SU-DHL-6 (cell line): ENCODE results near the gene RNF212B.
A peak's percentile ranks its signal among the peaks of the same experiment; 100 is the strongest.
"Not testable (repeated sequence)": the region's sequence is repeated elsewhere in the genome, so short reads cannot be mapped to it uniquely, and the experiment has no call there.

Source experiments
- H2AFZ ChIP-seq: fragments of 200-600 bp; sonication (generic); 2 replicates; pipeline ENCODE4 v1.6.1; 2014; ENCODE audit warnings: low read depth, mild to moderate bottlenecking, moderate library complexity, mixed read lengths, antibody characterized with exemption, low read length; ENCODE audit not compliant: severe bottlenecking
- H3F3A ChIP-seq: fragments of 200-600 bp; shearing (Covaris generic); 2 replicates; pipeline ENCODE4 v1.6.0; 2016; ENCODE audit warnings: antibody characterized with exemption, mild to moderate bottlenecking; ENCODE audit not compliant: insufficient read depth
- H3K27ac ChIP-seq: fragments of 200-600 bp; sonication (generic); 2 replicates; pipeline ENCODE4 v1.5.1; 2016; ENCODE audit warnings: low read depth, mild to moderate bottlenecking, low read length, moderate library complexity, mixed read lengths
- H3K27me3 ChIP-seq: fragments of 200-600 bp; sonication (generic), shearing (Covaris generic); 2 replicates; pipeline ENCODE4 v1.6.0; 2014; ENCODE audit warnings: mild to moderate bottlenecking, low read length
- H3K36me3 ChIP-seq: fragments of 200-600 bp; sonication (generic); 2 replicates; pipeline ENCODE4 v1.6.1; 2014; ENCODE audit warnings: mild to moderate bottlenecking, low read length, mixed read lengths
- H3K4me2 ChIP-seq: fragments of 300-600, 200-600 bp; shearing (Covaris generic), sonication (generic); 2 replicates; pipeline ENCODE4 v1.6.0; 2014; ENCODE audit warnings: low read length, low read depth, mild to moderate bottlenecking; ENCODE audit not compliant: poor library complexity, severe bottlenecking
- H3K4me3 ChIP-seq: fragments of 200-600 bp; sonication (generic); 2 replicates; pipeline ENCODE4 v1.5.1; 2014; ENCODE audit warnings: antibody characterized with exemption, low read length, mild to moderate bottlenecking, mixed read lengths; ENCODE audit not compliant: insufficient read depth, poor library complexity, severe bottlenecking
- H3K79me2 ChIP-seq: fragments of 200-600 bp; sonication (generic); 2 replicates; pipeline ENCODE4 v1.6.1; 2014; ENCODE audit warnings: mild to moderate bottlenecking, low read length, moderate library complexity; ENCODE audit not compliant: insufficient read depth
- H3K9ac ChIP-seq: fragments of 200-600 bp; sonication (generic); 2 replicates; pipeline ENCODE4 v1.7.0; 2014; ENCODE audit warnings: mild to moderate bottlenecking, low read length
- H3K9me2 ChIP-seq: fragments of 200-600 bp; sonication (generic); replicated peaks from 2 replicates; pipeline ENCODE4 v1.6.1; 2014; ENCODE audit warnings: low read length; ENCODE audit not compliant: insufficient read depth
- H3K9me3 ChIP-seq: fragments of 200-600 bp; sonication (generic); 2 replicates; pipeline ENCODE4 v1.6.1; 2014; ENCODE audit warnings: low read length, mixed read lengths; ENCODE audit not compliant: insufficient read depth
- H4K20me1 ChIP-seq: fragments of 200-600 bp; sonication (generic); 2 replicates; pipeline ENCODE4 v1.6.1; 2014; ENCODE audit warnings: low read depth, mild to moderate bottlenecking, antibody characterized with exemption, low read length, moderate library complexity, mixed read lengths
- EZH2phosphoT487 ChIP-seq: fragments of 200-600 bp; sonication (generic), shearing (Covaris generic); conservative IDR thresholded peaks from 2 replicates; pipeline ENCODE4 v1.6.1; 2018; ENCODE audit warnings: mild to moderate bottlenecking, antibody characterized with exemption, low read length, moderate library complexity, mixed read lengths
- TF ChIP-seq, protein P1 (sequence below): fragments of 200-600 bp; sonication (generic); IDR thresholded peaks from one replicate; pipeline ENCODE4 v1.5.1; 2017; ENCODE audit warnings: antibody characterized with exemption, mild to moderate bottlenecking, low read length, moderate library complexity; ENCODE audit not compliant: insufficient read depth, poor library complexity, severe bottlenecking

Gene RNF212B

DNA sequence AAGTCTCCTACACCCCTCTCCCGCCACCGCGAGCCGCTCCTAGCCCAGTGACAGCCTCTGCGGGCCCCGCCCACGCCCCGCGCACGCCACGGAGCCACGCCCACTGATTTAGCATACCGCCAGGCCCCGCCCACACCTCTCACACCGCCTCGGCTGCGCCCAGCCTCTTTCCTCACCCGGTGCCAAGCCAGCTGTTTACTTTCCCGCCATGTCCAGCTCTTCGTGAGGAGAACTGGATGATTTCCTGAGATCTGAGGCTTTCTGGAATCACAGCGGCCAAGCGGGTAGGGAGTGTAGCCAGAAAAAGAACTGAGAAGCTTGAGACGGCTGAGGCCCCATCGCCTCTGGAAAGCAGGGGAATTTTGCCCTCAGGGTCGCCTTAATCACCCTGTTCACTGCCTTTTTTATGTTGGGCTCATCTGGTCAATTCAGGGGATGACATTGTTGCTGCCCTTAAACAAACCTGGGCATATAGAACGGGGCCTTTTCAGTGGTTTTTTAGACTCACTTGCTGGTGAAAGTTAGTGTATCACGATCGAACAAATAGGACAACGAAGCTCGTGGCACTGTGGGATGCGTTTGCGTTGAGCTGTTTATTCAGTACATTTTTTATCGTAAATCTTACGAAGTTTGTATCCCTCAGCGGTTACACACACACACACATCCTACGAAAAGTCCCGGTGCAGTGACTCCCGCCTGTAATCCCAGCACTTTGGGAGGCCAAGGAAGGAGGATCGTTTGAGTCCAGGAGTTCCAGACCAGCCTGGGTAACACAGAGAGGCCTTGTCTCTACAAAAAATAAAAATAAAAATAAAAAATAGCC lies at the start of gene RNF212B:
TSS of gene RNF212B (plus strand) at position 165 of the 823 bp plus-strand sequence. CDS start 2,410 bp downstream, outside the sequence.
- Histone ChIP-seq H3K9me2 (no peaks in the 10 kb centered on the region), H2AFZ (no peak within 1 kb of the TSS), H3K9ac (no peak within 1 kb of the TSS), H3K36me3 (no peaks in the 10 kb centered on the region), H3K9me3 (no peaks in the 10 kb centered on the region), H3K27ac (no peak within 1 kb of the TSS), H3F3A (no peaks in the 10 kb centered on the region), H3K27me3 (no peaks in the 10 kb centered on the region), H3K79me2 (no peaks in the 10 kb centered on the region), H4K20me1 (no peaks in the 10 kb centered on the region), H3K4me3 (no peak within 1 kb of the TSS), H3K4me2 (peak within 1 kb of the TSS; percentile 26)
- TF ChIP-seq, protein P1, sequence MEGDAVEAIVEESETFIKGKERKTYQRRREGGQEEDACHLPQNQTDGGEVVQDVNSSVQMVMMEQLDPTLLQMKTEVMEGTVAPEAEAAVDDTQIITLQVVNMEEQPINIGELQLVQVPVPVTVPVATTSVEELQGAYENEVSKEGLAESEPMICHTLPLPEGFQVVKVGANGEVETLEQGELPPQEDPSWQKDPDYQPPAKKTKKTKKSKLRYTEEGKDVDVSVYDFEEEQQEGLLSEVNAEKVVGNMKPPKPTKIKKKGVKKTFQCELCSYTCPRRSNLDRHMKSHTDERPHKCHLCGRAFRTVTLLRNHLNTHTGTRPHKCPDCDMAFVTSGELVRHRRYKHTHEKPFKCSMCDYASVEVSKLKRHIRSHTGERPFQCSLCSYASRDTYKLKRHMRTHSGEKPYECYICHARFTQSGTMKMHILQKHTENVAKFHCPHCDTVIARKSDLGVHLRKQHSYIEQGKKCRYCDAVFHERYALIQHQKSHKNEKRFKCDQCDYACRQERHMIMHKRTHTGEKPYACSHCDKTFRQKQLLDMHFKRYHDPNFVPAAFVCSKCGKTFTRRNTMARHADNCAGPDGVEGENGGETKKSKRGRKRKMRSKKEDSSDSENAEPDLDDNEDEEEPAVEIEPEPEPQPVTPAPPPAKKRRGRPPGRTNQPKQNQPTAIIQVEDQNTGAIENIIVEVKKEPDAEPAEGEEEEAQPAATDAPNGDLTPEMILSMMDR = no peak
- TF ChIP-seq EZH2phosphoT487 = no peak

DNA sequence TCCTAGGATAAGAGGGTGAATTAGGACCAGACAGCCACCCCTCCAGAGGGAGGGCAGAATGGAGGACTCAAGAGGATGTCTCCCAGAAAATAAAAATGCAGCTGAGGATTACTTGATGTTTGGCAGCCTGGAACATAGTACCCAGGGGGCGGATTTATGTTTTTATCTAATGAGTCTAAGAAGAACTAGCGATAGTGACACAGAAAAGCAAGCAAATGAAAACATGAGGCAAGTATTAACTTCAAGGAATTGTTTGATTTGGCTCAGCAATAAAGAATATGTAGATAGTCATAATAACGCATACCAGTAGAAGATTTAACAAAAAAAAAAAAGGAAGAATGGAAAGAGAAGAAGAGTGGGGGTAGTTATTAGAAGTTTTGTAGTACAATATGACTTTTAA lies 44.3 kb upstream of the RNF212B start:
- no peak overlapping the region for H3K4me3 ChIP-seq
- H3K4me2 ChIP-seq = no peak overlapping the region
- no peaks in the 10 kb centered on the region for H3K9me2 ChIP-seq
- no peaks in the 10 kb centered on the region for H3K36me3 ChIP-seq
- H3F3A ChIP-seq = no peaks in the 10 kb centered on the region
- H2AFZ ChIP-seq = no peak overlapping the region
- TF ChIP-seq, protein P1 = no peak
- TF ChIP-seq EZH2phosphoT487 = no peak
- H3K9me3 ChIP-seq = no peaks in the 10 kb centered on the region
- H3K9ac ChIP-seq = no peak overlapping the region
- no peak overlapping the region for H3K27ac ChIP-seq
- H3K27me3 ChIP-seq = 0 out of 2 replicates have a peak, but pooled peaks cover 3% of the 10 kb centered on the region
- H3K79me2 ChIP-seq = no peaks in the 10 kb centered on the region
- no peaks in the 10 kb centered on the region for H4K20me1 ChIP-seq

- no peaks in the 10 kb centered on the region for H3K9me2 ChIP-seq
- H3K9me3 ChIP-seq = no peaks in the 10 kb centered on the region
- H3K36me3 ChIP-seq = no peaks in the 10 kb centered on the region
- no peak overlapping the region for H3K27ac ChIP-seq
- 0 out of 2 replicates have a peak, but pooled peaks cover 3% of the 10 kb centered on the region for H3K27me3 ChIP-seq
- H3K4me3 ChIP-seq = no peak overlapping the region
- H4K20me1 ChIP-seq = no peaks in the 10 kb centered on the region
- no peak overlapping the region for H2AFZ ChIP-seq
- H3F3A ChIP-seq = no peaks in the 10 kb centered on the region
- no peak overlapping the region for H3K9ac ChIP-seq
- TF ChIP-seq, protein P1 = no peak
- no peak for TF ChIP-seq EZH2phosphoT487
- no peaks in the 10 kb centered on the region for H3K79me2 ChIP-seq
- no peak overlapping the region for H3K4me2 ChIP-seq
Measured at GRCh38 chr14:23195552-23196101, 42.1 kb upstream of the RNF212B start.

- not testable (repeated sequence) for H4K20me1 ChIP-seq, H3F3A ChIP-seq, H3K79me2 ChIP-seq, H2AFZ ChIP-seq, H3K27ac ChIP-seq, H3K4me3 ChIP-seq, H3K9ac ChIP-seq, H3K36me3 ChIP-seq, H3K9me2 ChIP-seq, H3K27me3 ChIP-seq, H3K9me3 ChIP-seq, H3K4me2 ChIP-seq
Measured at GRCh38 chr14:23196487-23196886, 41.2 kb upstream of the RNF212B start.

GRCh38 chr14:23199141-23199540 lies 38.6 kb upstream of the RNF212B start:
- H3K9me2 ChIP-seq, H3K27me3 ChIP-seq, H3K4me3 ChIP-seq, H3K36me3 ChIP-seq, H3K9ac ChIP-seq, H3F3A ChIP-seq, H3K79me2 ChIP-seq, H3K4me2 ChIP-seq, H4K20me1 ChIP-seq, H3K27ac ChIP-seq, H2AFZ ChIP-seq, H3K9me3 ChIP-seq: not testable (repeated sequence)
